AG08396 (cell line): ENCODE measurements around the gene TMED10.

ENCODE experiments used
- DNase-seq: peaks from one replicate; pipeline ENCODE4 v3.0.0; 2012; ENCODE audit warnings: low spot score, mixed read lengths

The TMED10 gene

GRCh38 chr14:75176142-75176820 lies at the start of gene TMED10:
TMED10 (minus strand) TSS chr14:75176612; CDS start chr14:75176579, 33 bp downstream.
- peak; percentile 88 for DNase-seq

GRCh38 chr14:75224561-75224960 lies 48.1 kb upstream of the TMED10 start:
- DNase-seq, result no peak

- DNase-seq, result no peak
These were observed 47.3 kb upstream of the TMED10 start for GRCh38 chr14:75223664-75224154.

- DNase-seq, result no peak
These were observed 45.8 kb upstream of the TMED10 start for GRCh38 chr14:75222208-75222701.

GRCh38 chr14:75221797-75222196 lies 45.4 kb upstream of the TMED10 start:
- no peak for DNase-seq

GRCh38 chr14:75220156-75220555 lies 43.7 kb upstream of the TMED10 start:
- DNase-seq, result no peak

GRCh38 chr14:75217508-75218206 lies 41.2 kb upstream of the TMED10 start:
- DNase-seq, result no peak

- DNase-seq, result no peak
These were observed 40.1 kb upstream of the TMED10 start for GRCh38 chr14:75216427-75217006.

GRCh38 chr14:75215520-75215919 lies 39.1 kb upstream of the TMED10 start:
- DNase-seq, result no peak

GRCh38 chr14:75214558-75214957 lies 38.1 kb upstream of the TMED10 start:
- no peak for DNase-seq

GRCh38 chr14:75213172-75213571 lies 36.8 kb upstream of the TMED10 start:
- no peak for DNase-seq

GRCh38 chr14:75208843-75209242 lies 32.4 kb upstream of the TMED10 start:
- no peak for DNase-seq

GRCh38 chr14:75206190-75206589 lies 29.8 kb upstream of the TMED10 start:
- DNase-seq, result no peak

- no peak for DNase-seq
These were observed 29.2 kb upstream of the TMED10 start for GRCh38 chr14:75205591-75205990.

GRCh38 chr14:75204116-75204515 lies 27.7 kb upstream of the TMED10 start:
- DNase-seq, result peak; percentile 16

- no peak for DNase-seq
These were observed 26.2 kb upstream of the TMED10 start for GRCh38 chr14:75202657-75203056.

GRCh38 chr14:75201087-75201486 lies 24.7 kb upstream of the TMED10 start:
- DNase-seq, result no peak

GRCh38 chr14:75200451-75200850 lies 24.0 kb upstream of the TMED10 start:
- DNase-seq, result no peak

GRCh38 chr14:75198291-75198933 lies 22.0 kb upstream of the TMED10 start:
- no peak for DNase-seq

- no peak for DNase-seq
These were observed 20.9 kb upstream of the TMED10 start for GRCh38 chr14:75197338-75197737.

GRCh38 chr14:75196468-75196867 lies 20.1 kb upstream of the TMED10 start:
- DNase-seq, result no peak

- no peak for DNase-seq
These were observed 19.7 kb upstream of the TMED10 start for GRCh38 chr14:75196064-75196463.
